DMS 273 (cell line): ENCODE data around the gene DSC3.
"Not testable (repeated sequence)": the region's sequence is repeated elsewhere in the genome, so short reads cannot be mapped to it uniquely, and the experiment has no call there.

ENCODE experiments used
- DNase-seq: peaks from one replicate; lab custom pipeline; 2025; ENCODE audit not compliant: unreplicated experiment; lab: John Stamatoyannopoulos, UW

Gene DSC3

GRCh38 chr18:31041271-31042083 lies 1.1 kb downstream of the DSC3 start:
- DNase-seq = peak; percentile 6

GRCh38 chr18:31040686-31041270 lies 1.8 kb downstream of the DSC3 start:
- no peak for DNase-seq

- DNase-seq = no peak
These were observed 3.1 kb downstream of the DSC3 start for GRCh38 chr18:31039426-31039825.

- DNase-seq = not testable (repeated sequence)
These were observed 4.9 kb downstream of the DSC3 start for GRCh38 chr18:31037686-31038085.

- DNase-seq = no peak
These were observed 8.0 kb downstream of the DSC3 start for GRCh38 chr18:31034541-31034940.

GRCh38 chr18:31030574-31031278 lies 11.8 kb downstream of the DSC3 start:
- DNase-seq = no peak

- no peak for DNase-seq
These were observed 26.7 kb downstream of the DSC3 start for GRCh38 chr18:31015715-31016434.

- not testable (repeated sequence) for DNase-seq
These were observed 31.1 kb downstream of the DSC3 start for GRCh38 chr18:31011455-31011854.

- no peak for DNase-seq
These were observed 31.9 kb downstream of the DSC3 start for GRCh38 chr18:31010601-31011000.

- no peak for DNase-seq
These were observed 42.5 kb downstream of the DSC3 start for GRCh38 chr18:30999887-31000628.

GRCh38 chr18:30999186-30999585 lies 43.4 kb downstream of the DSC3 start:
- DNase-seq = no peak

GRCh38 chr18:30997223-30997622 lies 45.3 kb downstream of the DSC3 start:
- DNase-seq = no peak

GRCh38 chr18:30992231-30992630 lies 50.3 kb downstream of the DSC3 start:
- no peak for DNase-seq

GRCh38 chr18:30991397-30991796 lies 51.1 kb downstream of the DSC3 start:
- no peak for DNase-seq

GRCh38 chr18:30989141-30989540 lies 53.4 kb downstream of the DSC3 start:
- DNase-seq = no peak

- no peak for DNase-seq
These were observed 54.1 kb downstream of the DSC3 start for GRCh38 chr18:30988440-30988839.

- no peak for DNase-seq
These were observed 54.9 kb downstream of the DSC3 start for GRCh38 chr18:30987467-30988241.

- no peak for DNase-seq
These were observed 56.8 kb downstream of the DSC3 start for GRCh38 chr18:30985753-30986152.

GRCh38 chr18:30982285-30982992 lies 60.1 kb downstream of the DSC3 start:
- DNase-seq = no peak
